ENCODE measurements around the gene LSM12. TPM values are rescaled to one million over a fixed set of nuclear protein-coding genes. Genes with fewer than 3 reads are reported as not detected.

The LSM12 gene
- total and polyA plus RNA-seq, 2 of the 8 experiments (the other 6 are each of a cell fraction or from before 2014, with no cell fraction given): 69.8 to 142 TPM

- no peak overlapping the region for H3K27ac ChIP-seq (ENCODE audit: low read depth, low read length)
- H3K56ac ChIP-seq (replicated peaks; ENCODE audit: insufficient read length, low read depth, low read length): no peak overlapping the region
- ChIA-PET POLR2A (ENCODE audit: partially characterized antibody) (interaction anchor here (0.7 to 1.6 kb wide), 4 partner anchors 9 to 44 kb away, joined by 3 to 5 read pairs (median 3); partner anchors contain the start of gene LSM12), CTCF (ENCODE audit: partially characterized antibody) (interaction anchor here (0.6 to 3.7 kb wide), 5 partner anchors 7 to 356 kb away, joined by 3 to 23 read pairs (median 4); no protein-coding TSS in a partner anchor)
- H4K91ac ChIP-seq (replicated peaks; ENCODE audit: insufficient read length, low read length): no peak overlapping the region
- no peaks in the 10 kb centered on the region; a peak in 1 of 4 replicates for H3K9me3 ChIP-seq (ENCODE audit: insufficient read depth in 2 of 2, low read depth in 1 of 2, low read length in 1 of 2)
- H3K23ac ChIP-seq (ENCODE audit: insufficient read length): no peak overlapping the region
- H3K14ac ChIP-seq (ENCODE audit: insufficient read length): no peak overlapping the region
- no peak overlapping the region for H2BK120ac ChIP-seq (replicated peaks; ENCODE audit: low read depth, low read length)
- H4K8ac ChIP-seq (ENCODE audit: extremely low read depth, insufficient read depth, low read length): no peak overlapping the region
- no peak overlapping the region for H2BK15ac ChIP-seq (ENCODE audit: low read length)
- H2BK12ac ChIP-seq (ENCODE audit: low read depth, low read length): no peak overlapping the region
- H2AK5ac ChIP-seq (ENCODE audit: low read depth, low read length): no peak overlapping the region
- peaks cover 11 to 72% (median 40%) of the 10 kb centered on the region in 4 experiments for H3K36me3 ChIP-seq (ENCODE audit: control insufficient read depth in 2 of 4, insufficient read depth in 4 of 4, low read length in 3 of 4)
- H3K79me1 ChIP-seq (ENCODE audit: low read depth, low read length): peaks cover 3% of the 10 kb centered on the region
- no peak overlapping the region for H2BK20ac ChIP-seq (ENCODE audit: low read length)
- no peaks in the 10 kb centered on the region for H3K23me2 ChIP-seq (ENCODE audit: low read depth, low read length)
- no peak overlapping the region for H2AFZ ChIP-seq (ENCODE audit: low read length)
- no peaks in the 10 kb centered on the region for H3K27me3 ChIP-seq (replicated peaks in 1 of 4; ENCODE audit: control insufficient read depth in 3 of 4, extremely low read depth in 1 of 4, insufficient read depth in 3 of 4, low read length in 3 of 4)
- FAIRE-seq (no peak), DNase-seq (ENCODE audit: low read depth in 1 of 2, low spot score in 2 of 2) (no peak)
- no peak overlapping the region for H3K4ac ChIP-seq (replicated peaks; ENCODE audit: insufficient read length, low read depth, low read length)
- no peak overlapping the region for H3K9ac ChIP-seq (replicated peaks in 1 of 4; ENCODE audit: extremely low read depth in 1 of 4, low read depth in 3 of 4, low read length in 3 of 4)
- H3K79me2 ChIP-seq (ENCODE audit: control insufficient read depth in 1 of 2, insufficient read depth in 2 of 2, low read length in 2 of 2): peaks cover 5 to 77% of the 10 kb centered on the region in 2 experiments; a peak in 3 of 4 replicates
- H3K4me1 ChIP-seq (replicated peaks in 1 of 4; ENCODE audit: control insufficient read depth in 3 of 4, insufficient read depth in 4 of 4, low read length in 3 of 4): no peaks in the 10 kb centered on the region
- H3K18ac ChIP-seq (ENCODE audit: extremely low read depth, low read length): no peak overlapping the region
- no peak overlapping the region for H2BK5ac ChIP-seq (ENCODE audit: low read depth, low read length)
- WGBS, 2 experiments (ENCODE audit: extremely low coverage in 1 of 2, insufficient coverage in 1 of 2, insufficient read length in 1 of 2, insufficient replicate concordance in 2 of 2, low coverage in 1 of 2, low lambda C conversion rate in 2 of 2, missing lambda C conversion rate in 1 of 2): 93% methylated on average over 9 of the region's 9 CpGs; no CpG with 5 or more reads in 1 of the 2 experiments
- H3K4me3 ChIP-seq (ENCODE audit: extremely low read depth in 1 of 4, insufficient read depth in 2 of 4, low read depth in 3 of 4, low read length in 4 of 4): no peak overlapping the region
- no peak overlapping the region for H4K5ac ChIP-seq (ENCODE audit: insufficient read length, low read depth, low read length)
- peaks cover 7 to 9% of the 10 kb centered on the region in 2 experiments for H4K20me1 ChIP-seq (replicated peaks in 1 of 2; ENCODE audit: control insufficient read depth in 1 of 2, insufficient read depth in 2 of 2, low read length in 2 of 2)
- H3K4me2 ChIP-seq (ENCODE audit: insufficient read depth in 1 of 2, low read depth in 2 of 2, low read length in 2 of 2): no peak overlapping the region
- TF ChIP-seq PHF8 (conservative IDR thresholded peaks at IDR 0.05; ENCODE audit: low read depth, low read length): no peak
- TF ChIP-seq, protein P1, sequence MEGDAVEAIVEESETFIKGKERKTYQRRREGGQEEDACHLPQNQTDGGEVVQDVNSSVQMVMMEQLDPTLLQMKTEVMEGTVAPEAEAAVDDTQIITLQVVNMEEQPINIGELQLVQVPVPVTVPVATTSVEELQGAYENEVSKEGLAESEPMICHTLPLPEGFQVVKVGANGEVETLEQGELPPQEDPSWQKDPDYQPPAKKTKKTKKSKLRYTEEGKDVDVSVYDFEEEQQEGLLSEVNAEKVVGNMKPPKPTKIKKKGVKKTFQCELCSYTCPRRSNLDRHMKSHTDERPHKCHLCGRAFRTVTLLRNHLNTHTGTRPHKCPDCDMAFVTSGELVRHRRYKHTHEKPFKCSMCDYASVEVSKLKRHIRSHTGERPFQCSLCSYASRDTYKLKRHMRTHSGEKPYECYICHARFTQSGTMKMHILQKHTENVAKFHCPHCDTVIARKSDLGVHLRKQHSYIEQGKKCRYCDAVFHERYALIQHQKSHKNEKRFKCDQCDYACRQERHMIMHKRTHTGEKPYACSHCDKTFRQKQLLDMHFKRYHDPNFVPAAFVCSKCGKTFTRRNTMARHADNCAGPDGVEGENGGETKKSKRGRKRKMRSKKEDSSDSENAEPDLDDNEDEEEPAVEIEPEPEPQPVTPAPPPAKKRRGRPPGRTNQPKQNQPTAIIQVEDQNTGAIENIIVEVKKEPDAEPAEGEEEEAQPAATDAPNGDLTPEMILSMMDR (IDR thresholded peaks at IDR 0.05; ENCODE audit: control extremely low read depth in 1 of 3, insufficient read depth in 1 of 3, low read depth in 1 of 3, low read length in 3 of 3): no peak
- no peak for TF ChIP-seq TAF7 (optimal IDR thresholded peaks at IDR 0.05; ENCODE audit: borderline replicate concordance, low read depth, low read length)
- TF ChIP-seq SIRT6 (IDR thresholded peaks at IDR 0.05; ENCODE audit: low read length): no peak
- TF ChIP-seq ASH2L (IDR thresholded peaks at IDR 0.05; ENCODE audit: low read length): no peak
- no peak for TF ChIP-seq CREB1 (IDR thresholded peaks at IDR 0.05)
- TF ChIP-seq FOSL1 (IDR thresholded peaks at IDR 0.05; ENCODE audit: insufficient read depth, low read depth, low read length): no peak
- TF ChIP-seq RFX5 (IDR thresholded peaks at IDR 0.05; ENCODE audit: borderline replicate concordance, low read depth, low read length): no peak
- TF ChIP-seq BACH1 (IDR thresholded peaks at IDR 0.05; ENCODE audit: low read length): no peak
- TF ChIP-seq CEBPB (IDR thresholded peaks at IDR 0.05; ENCODE audit: low read depth, low read length): no peak
- no peak for TF ChIP-seq POU5F1 (IDR thresholded peaks at IDR 0.05; ENCODE audit: low read depth, low read length)
These were observed 17.0 kb downstream of the LSM12 start for GRCh38 chr17:44049294-44050060.

Measured in H1 (cell line).